HG02970 (cell line): ENCODE results near the gene ZSCAN5B.
"Not testable (repeated sequence)": the region's sequence is repeated elsewhere in the genome, so short reads cannot be mapped to it uniquely, and the experiment has no call there.

Source experiments
- ATAC-seq: cut with Tn5 transposase; IDR thresholded peaks from one replicate; pipeline ENCODE4 v1.9.1; 2021; ENCODE audit warnings: mild to moderate bottlenecking, moderate library complexity, moderate number of reproducible peaks; ENCODE audit not compliant: unreplicated experiment, low FRiP score

The ZSCAN5B gene

GRCh38 chr19:56148955-56149655 is 48.5 kb downstream of the ZSCAN5B start:
- ATAC-seq = not testable (repeated sequence)

- ATAC-seq = no peak
These were observed 49.5 kb downstream of the ZSCAN5B start for GRCh38 chr19:56148096-56148495.

- no peak for ATAC-seq
These were observed 50.3 kb downstream of the ZSCAN5B start for GRCh38 chr19:56147307-56147706.

GRCh38 chr19:56146904-56147303 is 50.7 kb downstream of the ZSCAN5B start:
- no peak for ATAC-seq

- no peak for ATAC-seq
These were observed 51.9 kb downstream of the ZSCAN5B start for GRCh38 chr19:56145698-56146097.

GRCh38 chr19:56144831-56145230 is 52.8 kb downstream of the ZSCAN5B start:
- ATAC-seq = no peak

- ATAC-seq = no peak
These were observed 53.2 kb downstream of the ZSCAN5B start for GRCh38 chr19:56144376-56144775.

GRCh38 chr19:56142897-56143434 is 54.6 kb downstream of the ZSCAN5B start:
- ATAC-seq = no peak

GRCh38 chr19:56142087-56142787 is 55.3 kb downstream of the ZSCAN5B start:
- no peak for ATAC-seq

- no peak for ATAC-seq
These were observed 56.1 kb downstream of the ZSCAN5B start for GRCh38 chr19:56141417-56141993.

GRCh38 chr19:56140583-56141416 is 56.8 kb downstream of the ZSCAN5B start, which contains the start of gene ZNF444:
Gene ZNF444, plus strand, starts transcription at chr19:56141287. Its CDS starts 5,625 bp downstream, at chr19:56146912.
- peak; percentile 91 for ATAC-seq

GRCh38 chr19:56139847-56140582 is 57.6 kb downstream of the ZSCAN5B start:
- ATAC-seq = no peak
